ENCODE data around the gene NTSR1.

The NTSR1 gene

DNA sequence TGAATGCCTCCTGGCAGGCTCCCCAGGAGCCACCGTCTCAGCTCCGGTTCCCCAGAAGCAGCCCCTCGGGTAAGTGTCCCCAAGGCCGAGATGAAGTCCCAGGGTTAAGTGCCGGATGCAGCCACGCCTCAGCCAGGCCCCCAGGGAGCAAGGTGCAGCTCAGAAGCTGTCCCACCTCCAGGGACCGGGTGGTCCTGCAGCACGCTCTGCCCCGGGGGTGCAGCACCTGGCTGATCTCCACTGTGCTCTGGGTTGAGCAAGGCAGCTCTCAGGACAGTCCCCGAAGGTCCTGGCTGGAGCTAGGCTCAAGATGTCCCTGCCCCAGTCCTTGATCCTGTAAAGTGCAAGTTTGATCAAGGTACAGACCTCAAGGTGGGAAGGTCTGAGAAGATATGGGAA is 15.1 kb upstream of the NTSR1 start:
- no peak for DNase-seq (ENCODE audit: low read depth, low spot score)

GRCh38 chr20:62694106-62694505 is 14.5 kb upstream of the NTSR1 start:
- DNase-seq (ENCODE audit: low read depth, low spot score) = no peak

DNA sequence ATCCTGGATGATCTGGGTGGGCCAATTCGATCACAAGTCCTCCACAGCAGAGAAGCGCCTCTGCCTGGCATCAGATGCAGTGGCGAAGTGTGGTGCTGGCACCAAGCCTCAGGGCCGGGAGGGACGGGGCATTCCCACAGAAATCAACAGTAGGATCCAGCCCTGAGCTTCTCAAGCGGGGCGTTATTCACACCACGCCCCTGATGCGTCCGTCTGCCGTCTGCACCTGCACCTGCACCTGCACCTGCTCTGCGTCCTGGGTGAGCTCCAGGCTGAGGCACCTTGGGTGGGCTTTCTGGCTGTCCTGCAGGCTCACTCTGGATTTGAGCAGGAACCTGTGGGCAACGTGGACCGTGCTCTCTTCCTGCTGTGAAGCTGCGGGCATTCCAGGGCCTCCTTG is 13.8 kb upstream of the NTSR1 start:
- DNase-seq (ENCODE audit: low read depth, low spot score) = no peak

DNA sequence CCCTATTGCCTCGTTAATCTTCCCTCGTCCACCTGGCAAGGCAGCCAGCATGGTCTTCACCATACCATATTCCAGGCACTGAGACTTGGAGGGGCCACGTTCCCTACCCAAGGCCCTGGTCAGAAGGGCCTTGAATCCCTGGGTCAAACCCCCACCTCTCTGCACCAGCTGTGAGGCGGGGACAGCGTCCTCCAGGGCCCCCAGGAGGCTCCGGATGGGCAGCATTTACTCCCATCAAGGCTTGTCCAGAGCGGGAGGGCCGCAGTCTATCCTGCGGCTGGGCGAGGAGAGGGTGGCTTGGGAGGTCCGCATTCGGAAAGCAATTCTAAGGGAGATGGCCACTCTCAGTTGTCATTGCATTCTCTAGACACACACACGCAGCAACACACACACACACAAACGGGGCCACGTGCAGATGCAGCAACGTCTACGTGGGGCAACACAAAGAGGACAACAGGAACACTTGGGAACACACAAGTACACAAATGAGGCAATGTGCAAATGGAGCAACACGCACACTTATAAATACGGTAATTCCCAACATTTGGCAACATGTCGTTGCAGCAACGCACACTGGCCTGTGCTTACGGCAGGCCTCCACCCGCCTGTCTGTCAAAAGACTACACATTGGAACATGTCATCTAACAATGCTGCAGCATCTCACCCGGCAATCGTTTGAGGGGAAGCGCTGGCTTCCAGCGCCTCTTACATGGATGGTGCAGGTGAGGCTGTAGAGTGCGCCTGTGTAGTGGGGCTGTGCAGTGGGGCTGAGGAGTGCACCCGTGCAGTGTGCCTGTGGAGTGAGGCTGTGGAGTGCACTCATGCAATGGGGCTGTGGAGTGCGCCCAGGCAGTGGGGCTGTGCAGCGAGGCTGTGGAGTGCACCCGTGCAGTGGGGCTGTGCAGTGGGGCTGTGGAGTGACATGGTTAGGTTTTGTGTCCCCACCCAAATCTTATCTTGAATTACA is 12.9 kb upstream of the NTSR1 start:
- no peak for DNase-seq (ENCODE audit: low read depth, low spot score)

DNA sequence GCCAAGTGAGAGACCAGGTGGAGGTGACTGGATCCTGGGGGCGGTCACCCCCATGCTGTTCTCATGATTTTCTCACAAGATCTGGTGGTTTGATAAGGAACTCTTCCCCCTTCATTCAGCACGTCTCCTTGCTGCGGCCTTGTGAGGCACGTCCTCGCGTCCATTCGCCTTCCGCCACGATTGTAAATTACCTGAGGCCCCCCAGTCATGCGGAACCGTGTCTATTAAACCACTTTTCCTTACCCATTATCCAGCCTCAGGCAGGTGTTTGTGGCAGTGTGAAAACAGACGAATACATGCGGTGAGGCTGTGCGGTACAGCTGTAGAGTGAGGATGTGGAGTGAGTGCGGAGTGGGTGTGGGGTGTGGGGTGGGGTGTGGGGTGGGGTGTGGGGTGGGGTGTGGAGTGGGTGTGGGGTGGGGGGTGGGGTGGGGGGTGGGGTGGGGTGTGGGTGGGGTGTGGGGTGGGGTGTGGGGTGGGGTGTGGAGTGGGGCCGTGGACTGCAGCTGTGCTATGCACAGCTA is 12.1 kb upstream of the NTSR1 start:
- DNase-seq (ENCODE audit: low read depth, low spot score) = no peak

- DNase-seq (ENCODE audit: low read depth, low spot score) = no peak
Observed at GRCh38 chr20:62696989-62697388, 11.6 kb upstream of the NTSR1 start.

DNA sequence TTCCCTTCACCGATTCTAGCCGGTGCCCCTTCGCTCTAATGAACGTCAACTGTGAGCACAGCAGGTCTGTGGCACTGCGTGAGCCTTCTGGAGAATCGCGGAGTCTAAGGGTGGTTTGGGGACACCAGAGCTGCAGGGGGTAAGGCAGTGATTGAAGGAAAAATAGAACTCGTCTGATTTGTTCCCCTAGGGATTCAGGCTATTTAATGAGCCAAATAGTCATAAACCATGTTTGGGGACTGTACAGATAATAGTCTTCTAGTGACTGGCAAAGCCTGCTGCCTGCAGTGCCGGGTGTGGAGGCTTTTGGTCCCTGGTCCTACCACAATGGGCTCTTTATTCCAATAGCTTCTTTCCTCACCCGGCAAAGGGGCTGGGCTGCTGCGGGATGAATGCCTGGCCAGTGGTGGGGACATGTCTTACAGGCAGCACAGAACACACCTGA is 11.1 kb upstream of the NTSR1 start:
- DNase-seq (ENCODE audit: low read depth, low spot score) = no peak

DNA sequence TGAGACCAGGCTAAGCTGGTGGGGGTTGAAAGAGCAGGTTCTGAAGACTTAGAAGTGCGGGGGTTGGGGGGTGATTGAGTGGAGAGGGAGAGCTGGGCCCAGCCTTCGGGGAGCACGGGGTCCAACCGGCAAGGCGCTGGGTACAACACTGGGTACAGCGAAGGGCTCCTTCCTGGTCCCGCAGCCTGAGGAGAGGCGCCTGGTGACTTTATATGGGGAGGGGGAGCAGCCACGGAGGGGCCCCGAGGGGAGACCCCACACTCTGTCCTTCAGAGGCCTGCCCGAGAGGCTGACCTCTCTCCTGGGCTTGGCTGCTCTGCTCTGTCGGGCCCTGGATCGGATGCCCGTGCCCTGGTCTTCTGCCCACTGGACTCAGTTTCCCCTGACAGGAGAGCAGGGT is 10.4 kb upstream of the NTSR1 start:
- DNase-seq (ENCODE audit: low read depth, low spot score) = no peak

DNA sequence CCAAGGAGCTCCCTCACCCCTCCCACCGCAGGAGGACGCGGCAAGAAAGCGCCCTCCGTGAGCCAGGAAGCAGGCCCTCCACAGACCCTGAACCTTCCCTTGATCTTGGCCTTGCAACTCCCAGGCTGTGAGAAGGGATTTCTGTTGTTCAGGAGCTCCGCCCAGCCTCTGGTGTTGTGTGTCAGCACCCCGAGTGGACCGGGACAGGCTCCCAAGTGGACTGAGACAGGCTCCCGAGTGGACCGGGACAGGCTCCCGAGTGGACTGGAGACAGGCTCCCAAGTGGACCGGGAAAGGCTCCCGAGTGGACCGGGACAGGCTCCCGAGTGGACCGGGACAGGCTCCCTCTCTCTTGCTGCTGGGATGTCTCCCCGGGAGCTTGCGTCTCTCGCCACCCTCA is 9.3 kb upstream of the NTSR1 start:
- DNase-seq (ENCODE audit: low read depth, low spot score) = no peak

- DNase-seq (ENCODE audit: low read depth, low spot score) = no peak
Observed at GRCh38 chr20:62699741-62700140, 8.9 kb upstream of the NTSR1 start.

- DNase-seq (ENCODE audit: low read depth, low spot score) = no peak
Observed at GRCh38 chr20:62700261-62700930, 8.2 kb upstream of the NTSR1 start.

DNA sequence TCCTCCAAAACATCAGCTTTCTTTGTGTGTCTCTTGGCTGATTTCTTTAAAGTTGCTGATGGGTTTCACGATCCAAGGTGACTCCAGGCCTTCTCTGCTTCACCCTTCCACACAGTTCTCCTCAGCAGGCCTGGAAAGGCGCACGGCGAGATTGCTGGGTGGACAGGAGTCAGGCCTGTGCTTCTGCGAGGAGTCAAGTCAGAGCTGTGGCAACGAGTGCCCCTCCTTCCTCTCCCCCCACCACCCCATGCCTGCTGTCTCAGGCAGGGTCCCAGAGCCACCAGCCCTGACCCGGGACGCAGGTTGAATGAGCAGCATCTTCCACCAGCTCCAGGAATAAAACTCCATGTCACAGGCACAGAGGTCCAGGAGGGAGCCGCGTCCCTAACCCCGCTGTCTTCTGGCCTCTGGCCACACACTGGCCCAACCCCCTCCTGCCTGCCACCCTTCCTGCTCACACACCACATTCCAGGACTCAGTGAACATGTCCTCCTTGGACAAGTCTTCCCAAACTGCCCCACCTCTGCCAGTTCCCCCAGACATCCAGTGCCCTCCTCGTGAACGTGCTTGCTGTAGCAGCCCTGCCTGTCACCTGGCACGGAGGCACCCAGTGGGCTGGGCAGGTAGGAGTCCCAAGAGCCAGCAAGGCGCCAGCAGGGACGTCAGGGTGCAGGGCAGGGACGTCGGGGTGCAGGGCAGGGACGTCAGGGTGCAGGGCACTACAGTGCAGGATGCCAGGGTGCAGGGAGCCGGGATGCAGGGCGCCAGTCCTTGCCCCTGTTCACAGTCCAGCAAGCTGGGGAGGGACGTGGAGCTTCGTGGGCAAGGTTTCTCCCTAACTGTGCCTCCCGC is 7.2 kb upstream of the NTSR1 start:
- DNase-seq (ENCODE audit: low read depth, low spot score) = no peak

- DNase-seq (ENCODE audit: low read depth, low spot score) = no peak
Observed at GRCh38 chr20:62702013-62702300, 6.7 kb upstream of the NTSR1 start.

DNA sequence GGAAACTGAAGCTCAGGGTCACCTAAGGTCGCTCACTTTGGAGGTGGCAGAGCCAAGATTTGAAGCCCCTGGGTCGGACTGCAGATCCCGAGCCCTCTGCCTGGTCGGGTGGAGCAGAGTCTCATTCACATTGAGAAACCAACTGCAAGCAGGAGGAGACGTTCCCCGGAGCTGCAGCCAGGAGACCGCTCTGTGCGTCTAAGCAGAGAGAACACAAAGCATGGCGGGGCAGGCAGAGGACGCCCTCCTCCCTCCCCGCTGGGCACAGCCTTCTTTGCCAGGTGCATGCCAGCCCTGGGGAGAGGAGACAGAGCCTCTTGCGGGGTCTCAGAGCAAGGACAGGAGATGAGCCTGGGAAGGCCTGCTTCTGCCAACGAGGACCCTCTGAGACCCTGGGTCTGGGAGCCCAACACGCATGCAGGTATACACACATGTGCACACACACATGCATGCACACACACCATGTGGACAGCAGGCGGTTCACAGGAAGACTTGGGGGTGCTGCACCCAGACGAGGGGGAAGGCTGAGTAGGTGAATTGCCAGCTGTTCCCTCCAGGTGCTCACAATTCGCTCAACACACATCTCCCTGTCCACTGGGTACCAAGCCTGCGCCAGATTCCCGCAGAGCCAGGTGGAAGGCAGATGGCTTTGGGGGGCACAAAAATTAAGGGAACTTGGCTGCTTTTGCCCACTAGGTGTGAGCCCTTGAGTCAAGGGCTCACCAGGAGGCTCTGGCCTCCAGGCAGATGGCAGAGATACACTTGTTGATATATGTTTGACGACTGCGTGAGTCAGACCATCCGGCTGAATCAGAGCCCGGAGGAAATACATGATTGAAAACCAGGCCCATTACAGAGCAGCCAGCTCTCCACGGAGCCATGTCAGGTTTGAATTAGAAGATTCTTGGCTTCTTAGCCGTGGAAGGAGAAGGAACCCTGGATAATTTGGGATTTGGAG is 5.5 kb upstream of the NTSR1 start:
- DNase-seq (ENCODE audit: low read depth, low spot score) = no peak

GRCh38 chr20:62703853-62704228 is 4.8 kb upstream of the NTSR1 start:
- DNase-seq (ENCODE audit: low read depth, low spot score) = no peak

- no peak for DNase-seq (ENCODE audit: low read depth, low spot score)
Observed at GRCh38 chr20:62704341-62704948, 4.2 kb upstream of the NTSR1 start.

GRCh38 chr20:62705627-62706026 is 3.0 kb upstream of the NTSR1 start:
- DNase-seq (ENCODE audit: low read depth, low spot score) = no peak

DNA sequence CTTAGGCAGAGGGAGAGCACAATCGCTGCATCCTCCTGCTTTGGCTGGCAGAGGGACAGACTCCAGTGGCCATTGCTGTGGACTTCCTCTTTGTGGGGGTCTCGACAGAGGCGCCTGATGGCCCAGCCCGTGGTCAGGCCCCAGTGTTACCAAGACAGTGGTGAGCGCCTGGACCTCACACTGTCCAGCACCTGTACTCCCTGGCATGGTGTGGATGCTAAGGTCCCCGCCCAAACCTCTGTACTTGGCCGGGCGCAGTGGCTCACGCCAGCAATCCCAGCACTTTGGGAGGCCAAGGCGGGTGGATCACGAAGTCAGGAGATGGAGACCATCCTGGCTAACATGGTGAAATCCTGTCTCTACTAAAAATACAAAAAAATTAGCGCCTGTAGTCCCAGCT is 2.3 kb upstream of the NTSR1 start:
- DNase-seq (ENCODE audit: low read depth, low spot score) = no peak

DNA sequence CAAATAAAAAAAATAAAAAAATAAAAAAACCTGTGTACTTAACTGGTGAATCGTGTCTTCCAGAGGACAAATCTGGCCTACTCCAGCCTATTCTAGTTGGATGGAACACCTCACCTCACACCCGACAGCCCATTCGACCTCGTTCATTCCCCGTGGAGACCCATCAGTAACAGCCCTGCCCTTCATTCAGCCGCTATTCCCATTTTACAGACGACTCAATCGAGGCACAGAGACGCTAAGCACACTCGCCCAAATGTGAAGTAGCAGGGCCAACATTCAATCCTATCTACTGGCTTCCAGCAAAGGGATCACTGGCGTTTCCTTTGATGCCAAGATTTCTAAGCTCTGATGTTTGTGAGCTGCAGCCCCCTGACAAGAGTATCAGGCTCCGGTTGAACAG is 1.8 kb upstream of the NTSR1 start:
- no peak for DNase-seq (ENCODE audit: low read depth, low spot score)

GRCh38 chr20:62707276-62707920 is 1.2 kb upstream of the NTSR1 start:
- DNase-seq (ENCODE audit: low read depth, low spot score) = no peak

Measured in ELF-1 (cell line).